HCT116 (cell line): ENCODE data around the gene FABP2.
"Not testable (repeated sequence)": the region's sequence is repeated elsewhere in the genome, so short reads cannot be mapped to it uniquely, and the experiment has no call there.

Experiments used
- CBX3 ChIP-seq: IDR thresholded peaks from 2 replicates; pipeline ENCODE4 v1.6.1; 2012; ENCODE audit warnings: low read depth
- CTCF ChIP-seq, 3 experiments: fragments of 200-600 bp in 1 of 3; sonication (generic) in 1 of 3; IDR thresholded peaks in 2 of 3; conservative IDR thresholded peaks in 1 of 3; 2 replicates each; pipeline ENCODE4 v1.5.1; 2012 to 2017; ENCODE audit warnings: low read depth in 2 of 3, low read length in 2 of 3, antibody characterized with exemption in 1 of 3, borderline replicate concordance in 1 of 3, control low read depth in 1 of 3, mild to moderate bottlenecking in 1 of 3, mixed read lengths in 1 of 3, mixed run types in 1 of 3, moderate library complexity in 1 of 3; ENCODE audit not compliant: insufficient read depth in 1 of 3
- EGR1 ChIP-seq: IDR thresholded peaks from 2 replicates; pipeline ENCODE4 v1.6.1; 2012; ENCODE audit warnings: low read depth
- FOSL1 ChIP-seq: IDR thresholded peaks from 2 replicates; pipeline ENCODE4 v1.6.1; 2012; ENCODE audit warnings: low read depth
- MAX ChIP-seq: IDR thresholded peaks from 2 replicates; pipeline ENCODE4 v1.6.1; 2012
- POLR2A ChIP-seq: IDR thresholded peaks from 2 replicates; pipeline ENCODE4 v1.7.0; 2011; ENCODE audit warnings: borderline replicate concordance; ENCODE audit not compliant: insufficient read depth, insufficient read length; ENCODE audit errors: extremely low read depth
- RAD21 ChIP-seq: IDR thresholded peaks from 2 replicates; pipeline ENCODE4 v1.6.1; 2012; ENCODE audit warnings: low read depth, mild to moderate bottlenecking
- REST ChIP-seq: IDR thresholded peaks from 2 replicates; pipeline ENCODE4 v1.6.1; 2012; ENCODE audit warnings: low read depth
- SIN3A ChIP-seq: IDR thresholded peaks from 2 replicates; pipeline ENCODE4 v1.6.1; 2012; ENCODE audit warnings: low read depth
- SRF ChIP-seq: IDR thresholded peaks from 2 replicates; pipeline ENCODE4 v1.6.1; 2012; ENCODE audit warnings: low read depth
- ZNF274 ChIP-seq: fragments of 200-500 bp; sonication (Bioruptor generic); IDR thresholded peaks from 2 replicates; pipeline ENCODE4 v1.6.1; 2014; ENCODE audit warnings: mild to moderate bottlenecking, low read depth, low read length, inconsistent platforms

- not testable (repeated sequence) for TF ChIP-seq CTCF (IDR thresholded peaks at IDR 0.05 in 2 of 3, conservative IDR thresholded peaks at IDR 0.05 in 1 of 3; ENCODE audit: borderline replicate concordance in 1 of 3, insufficient read depth in 1 of 3, low read depth in 2 of 3, low read length in 2 of 3); FOSL1; RAD21; SIN3A; ZNF274; POLR2A; CBX3; EGR1; MAX; SRF; REST
Measured at GRCh38 chr4:119279945-119280344, 42.0 kb downstream of the FABP2 start.
